Measurements from ENCODE around the gene BSN. TPM values are rescaled to one million over a fixed set of nuclear protein-coding genes. Genes with fewer than 3 reads are reported as not detected.

Gene BSN
- total RNA-seq, 2 donors from 2014 or later = 0.82 to 11.6 TPM

- Histone ChIP-seq H3K9me3 (no peaks in the 10 kb centered on the region), H3K27ac (no peak overlapping the region), H3K4me3 (no peak overlapping the region), H3K4me1 (replicated peaks) (no peaks in the 10 kb centered on the region), H3K36me3 (no peaks in the 10 kb centered on the region), H3K27me3 (replicated peaks; ENCODE audit: insufficient read depth) (no peaks in the 10 kb centered on the region)
- 68% methylated on average over 3 of the region's 3 CpGs for WGBS
- TF ChIP-seq POLR2A (IDR thresholded peaks at IDR 0.05) (no peak), CTCF (IDR thresholded peaks at IDR 0.05) (no peak), POLR2AphosphoS5 (IDR thresholded peaks at IDR 0.05) (no peak)
- DNase-seq (ENCODE audit: low spot score) = no peak
- intact Hi-C loops (cut with DNase I) = no loop called here
Measured at GRCh38 chr3:49607105-49607591, 52.9 kb downstream of the BSN start.

GRCh38 chr3:49607796-49608195 is 53.5 kb downstream of the BSN start:
- H3K9me3 ChIP-seq = no peaks in the 10 kb centered on the region
- H3K4me3 ChIP-seq = no peak overlapping the region
- DNase-seq (ENCODE audit: low spot score) = no peak
- H3K4me1 ChIP-seq (replicated peaks) = no peaks in the 10 kb centered on the region
- no peak for TF ChIP-seq CTCF (IDR thresholded peaks at IDR 0.05)
- TF ChIP-seq POLR2A (IDR thresholded peaks at IDR 0.05) = no peak
- TF ChIP-seq POLR2AphosphoS5 (IDR thresholded peaks at IDR 0.05) = no peak
- WGBS = 33% methylated on average over 5 of the region's 5 CpGs
- H3K27me3 ChIP-seq (replicated peaks; ENCODE audit: insufficient read depth) = no peaks in the 10 kb centered on the region
- no peak overlapping the region for H3K27ac ChIP-seq
- H3K36me3 ChIP-seq = no peaks in the 10 kb centered on the region
- intact Hi-C loops (cut with DNase I) = no loop called here

- Histone ChIP-seq H3K27me3 (replicated peaks; ENCODE audit: insufficient read depth) (no peaks in the 10 kb centered on the region), H3K36me3 (no peaks in the 10 kb centered on the region), H3K9me3 (no peaks in the 10 kb centered on the region), H3K27ac (no peak overlapping the region), H3K4me1 (replicated peaks) (no peaks in the 10 kb centered on the region), H3K4me3 (no peak overlapping the region)
- WGBS = 80% methylated on average over 5 of the region's 5 CpGs
- intact Hi-C loops (cut with DNase I) = no loop called here
- no peak for DNase-seq (ENCODE audit: low spot score)
- TF ChIP-seq CTCF (IDR thresholded peaks at IDR 0.05) = no peak
- TF ChIP-seq POLR2A (IDR thresholded peaks at IDR 0.05) = no peak
- TF ChIP-seq POLR2AphosphoS5 (IDR thresholded peaks at IDR 0.05) = no peak
Measured at GRCh38 chr3:49609314-49609713, 55.0 kb downstream of the BSN start.

GRCh38 chr3:49609815-49610214 is 55.5 kb downstream of the BSN start:
- 64% methylated on average over 6 of the region's 6 CpGs for WGBS
- H3K4me1 ChIP-seq (replicated peaks) = no peaks in the 10 kb centered on the region
- H3K36me3 ChIP-seq = no peaks in the 10 kb centered on the region
- no peak for DNase-seq (ENCODE audit: low spot score)
- TF ChIP-seq CTCF (IDR thresholded peaks at IDR 0.05) (no peak), POLR2AphosphoS5 (IDR thresholded peaks at IDR 0.05) (no peak), POLR2A (IDR thresholded peaks at IDR 0.05) (no peak)
- H3K9me3 ChIP-seq = no peaks in the 10 kb centered on the region
- no peaks in the 10 kb centered on the region for H3K27me3 ChIP-seq (replicated peaks; ENCODE audit: insufficient read depth)
- no peak overlapping the region for H3K27ac ChIP-seq
- intact Hi-C loops (cut with DNase I) = no loop called here
- no peak overlapping the region for H3K4me3 ChIP-seq

- TF ChIP-seq POLR2AphosphoS5 (IDR thresholded peaks at IDR 0.05) (no peak), POLR2A (IDR thresholded peaks at IDR 0.05) (no peak), CTCF (IDR thresholded peaks at IDR 0.05) (no peak)
Measured at GRCh38 chr3:49610666-49611280, 56.5 kb downstream of the BSN start.

More at GRCh38 chr3:49610666-49611280, 56.5 kb downstream of the BSN start:
- Histone ChIP-seq H3K4me3 (no peak overlapping the region), H3K9me3 (no peaks in the 10 kb centered on the region), H3K36me3 (no peaks in the 10 kb centered on the region), H3K27me3 (replicated peaks; ENCODE audit: insufficient read depth) (no peaks in the 10 kb centered on the region), H3K4me1 (replicated peaks) (no peaks in the 10 kb centered on the region), H3K27ac (no peak overlapping the region)
- no peak for DNase-seq (ENCODE audit: low spot score)
- intact Hi-C loops (cut with DNase I) = no loop called here
